Astrocyte of the cerebellum (primary cell): ENCODE measurements around the gene TMEM238L.

ENCODE experiments used
- DNase-seq: peaks from one replicate; pipeline ENCODE4 v3.0.0-alpha.2; 2011; ENCODE audit warnings: low read depth
- H3K4me3 ChIP-seq: 2 replicates; pipeline ENCODE4 v1.5.1; 2011; ENCODE audit warnings: mild to moderate bottlenecking, low read depth, low read length, moderate library complexity
- in situ Hi-C: cut with HindIII; loops from 2 replicates; pipeline ENCODE4 v1.10.0; 2017; ENCODE audit warnings: low sequenced_read_pairs
- TF ChIP-seq, protein P1 (sequence below): IDR thresholded peaks from 2 replicates; pipeline ENCODE4 v1.5.1; 2012; ENCODE audit warnings: low read length, low read depth, moderate library complexity, mild to moderate bottlenecking; ENCODE audit errors: missing control alignments

Gene TMEM238L

DNA sequence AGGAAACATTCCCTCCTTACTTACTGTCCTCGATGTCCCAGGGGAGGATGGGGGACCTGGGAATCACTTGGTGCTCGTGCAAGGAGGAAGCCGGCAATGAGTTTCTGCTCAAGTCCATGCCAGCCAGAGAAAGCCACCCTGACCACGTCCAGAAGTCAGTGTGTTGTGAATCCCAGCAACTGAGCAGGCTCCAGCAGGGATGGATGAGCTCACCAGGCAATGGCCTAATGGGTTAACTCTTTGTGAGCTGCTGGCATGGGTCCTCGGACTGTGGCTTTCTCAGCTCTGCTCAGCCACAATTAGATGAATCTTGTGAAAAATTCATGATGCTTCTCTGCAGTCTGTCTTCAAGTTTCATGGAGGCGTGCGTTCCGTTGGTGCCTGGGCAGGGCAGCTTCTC lies 34.0 kb upstream of the TMEM238L start, which contains the start of gene PIRT:
Gene PIRT, minus strand, starts transcription at position 167 of the 400 bp plus-strand sequence. CDS start 12,442 bp downstream, outside the sequence.
- in situ Hi-C loops, result no loop called here
- no peak within 1 kb of the TSS for H3K4me3 ChIP-seq
- no peak for DNase-seq
- TF ChIP-seq, protein P1, sequence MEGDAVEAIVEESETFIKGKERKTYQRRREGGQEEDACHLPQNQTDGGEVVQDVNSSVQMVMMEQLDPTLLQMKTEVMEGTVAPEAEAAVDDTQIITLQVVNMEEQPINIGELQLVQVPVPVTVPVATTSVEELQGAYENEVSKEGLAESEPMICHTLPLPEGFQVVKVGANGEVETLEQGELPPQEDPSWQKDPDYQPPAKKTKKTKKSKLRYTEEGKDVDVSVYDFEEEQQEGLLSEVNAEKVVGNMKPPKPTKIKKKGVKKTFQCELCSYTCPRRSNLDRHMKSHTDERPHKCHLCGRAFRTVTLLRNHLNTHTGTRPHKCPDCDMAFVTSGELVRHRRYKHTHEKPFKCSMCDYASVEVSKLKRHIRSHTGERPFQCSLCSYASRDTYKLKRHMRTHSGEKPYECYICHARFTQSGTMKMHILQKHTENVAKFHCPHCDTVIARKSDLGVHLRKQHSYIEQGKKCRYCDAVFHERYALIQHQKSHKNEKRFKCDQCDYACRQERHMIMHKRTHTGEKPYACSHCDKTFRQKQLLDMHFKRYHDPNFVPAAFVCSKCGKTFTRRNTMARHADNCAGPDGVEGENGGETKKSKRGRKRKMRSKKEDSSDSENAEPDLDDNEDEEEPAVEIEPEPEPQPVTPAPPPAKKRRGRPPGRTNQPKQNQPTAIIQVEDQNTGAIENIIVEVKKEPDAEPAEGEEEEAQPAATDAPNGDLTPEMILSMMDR, result no peak

DNA sequence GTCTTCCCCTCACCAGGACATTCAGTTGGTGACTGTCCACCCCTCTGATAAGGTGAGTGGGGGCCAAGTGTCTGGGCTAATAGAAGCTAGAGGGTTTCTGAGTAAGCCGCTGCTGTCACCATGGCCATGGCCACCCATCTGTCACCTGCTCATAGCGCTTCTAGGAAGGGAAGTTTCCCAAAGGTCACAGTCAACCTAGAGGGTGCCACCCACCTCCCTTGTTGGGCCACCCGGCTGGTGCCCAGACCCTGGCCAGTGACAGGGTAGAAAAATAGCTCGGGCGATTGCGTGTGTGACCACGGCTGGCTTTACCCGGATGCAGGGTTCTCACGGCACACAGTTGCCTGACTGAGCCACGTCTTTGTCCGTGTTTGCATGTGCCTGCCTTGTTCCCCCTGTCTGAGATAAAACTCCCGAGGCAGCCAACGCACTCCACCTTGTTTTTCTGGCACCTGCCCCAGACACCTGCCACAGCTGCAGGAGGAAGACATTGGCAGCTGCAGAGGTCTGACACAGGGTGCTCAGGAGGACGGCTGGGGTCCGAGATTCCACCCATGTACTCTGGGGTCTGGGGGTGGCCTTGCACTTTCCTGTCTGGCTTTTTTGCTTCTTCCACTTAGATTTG lies 33.2 kb upstream of the TMEM238L start:
- H3K4me3 ChIP-seq, result no peak overlapping the region
- no peak for DNase-seq
- in situ Hi-C loops, result no loop called here
- TF ChIP-seq, protein P1, result no peak

DNA sequence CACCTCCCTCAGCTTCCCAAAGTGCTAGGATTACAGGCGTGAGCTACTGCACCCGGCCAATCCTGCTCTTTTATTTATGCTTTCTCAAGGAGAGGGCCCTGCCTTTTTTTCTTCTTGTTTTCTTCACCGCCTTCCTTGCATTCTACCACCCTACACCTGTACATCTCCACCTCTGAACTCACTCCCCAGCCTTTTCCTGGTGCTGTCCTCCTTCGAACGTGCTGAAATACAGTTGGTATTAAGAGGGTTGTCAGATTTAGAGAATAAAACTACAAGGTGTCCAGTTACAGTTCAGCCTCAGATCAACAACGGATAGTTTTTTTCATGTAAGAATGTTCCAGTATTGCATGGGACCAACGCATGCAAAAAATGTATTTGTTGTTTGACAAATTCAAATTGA lies 32.2 kb upstream of the TMEM238L start:
- H3K4me3 ChIP-seq, result no peak overlapping the region
- TF ChIP-seq, protein P1, result no peak
- DNase-seq, result no peak
- in situ Hi-C loops, result no loop called here

DNA sequence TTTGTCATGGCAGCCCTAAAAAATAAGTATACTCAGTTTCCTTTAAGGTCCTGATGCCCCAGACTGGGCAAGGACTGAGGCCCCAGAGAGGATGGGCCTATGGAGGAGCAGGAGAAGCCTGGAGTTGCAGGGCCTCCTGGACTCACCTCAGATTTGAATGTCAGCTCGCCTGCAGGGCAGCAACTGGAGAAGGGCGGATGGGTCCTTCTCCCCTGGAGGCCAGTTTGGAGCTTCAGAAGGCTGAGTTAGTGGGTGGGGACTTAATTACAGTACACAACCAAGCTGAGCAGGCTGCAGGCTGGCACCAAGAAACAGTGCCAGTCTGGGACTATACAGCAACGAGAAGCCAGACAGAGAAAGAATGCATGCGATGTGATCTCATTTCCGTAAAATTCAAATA lies 27.8 kb upstream of the TMEM238L start:
- no peak for DNase-seq
- TF ChIP-seq, protein P1, result no peak
- H3K4me3 ChIP-seq, result no peak overlapping the region
- in situ Hi-C loops, result no loop called here

DNA sequence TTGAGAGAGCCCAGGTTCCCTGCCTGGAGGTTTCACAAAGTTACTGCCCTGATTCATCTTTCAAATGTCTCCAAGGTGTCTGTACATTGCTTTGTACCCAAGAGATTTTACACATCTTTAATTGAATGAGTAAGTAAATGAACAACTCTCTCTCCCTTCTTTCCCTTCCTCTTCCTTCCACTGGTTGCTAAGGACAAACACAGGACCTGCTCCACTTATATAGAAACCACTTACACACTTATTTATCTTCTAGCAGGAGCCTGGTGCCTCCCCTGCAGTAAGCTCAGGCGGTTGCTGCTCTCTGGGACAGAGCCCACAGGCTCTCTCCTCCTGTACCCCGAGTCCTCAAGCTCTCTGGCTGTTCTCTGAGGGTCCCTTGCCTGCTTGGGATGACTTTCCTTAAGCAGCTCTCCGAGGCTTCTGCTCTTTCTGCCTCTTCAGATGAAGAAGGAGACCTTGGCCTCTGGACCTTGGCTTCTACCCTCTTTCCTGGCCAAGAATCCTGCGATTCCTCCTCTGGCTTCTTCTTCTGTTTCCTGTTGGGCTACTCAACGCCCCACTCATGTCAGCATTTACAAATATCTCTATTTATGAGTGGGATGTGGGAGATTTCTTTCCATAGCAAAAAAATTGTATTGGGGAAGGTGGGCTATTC lies 24.1 kb upstream of the TMEM238L start:
- in situ Hi-C loops, result no loop called here
- DNase-seq, result no peak
- no peak overlapping the region for H3K4me3 ChIP-seq
- TF ChIP-seq, protein P1, result no peak

DNA sequence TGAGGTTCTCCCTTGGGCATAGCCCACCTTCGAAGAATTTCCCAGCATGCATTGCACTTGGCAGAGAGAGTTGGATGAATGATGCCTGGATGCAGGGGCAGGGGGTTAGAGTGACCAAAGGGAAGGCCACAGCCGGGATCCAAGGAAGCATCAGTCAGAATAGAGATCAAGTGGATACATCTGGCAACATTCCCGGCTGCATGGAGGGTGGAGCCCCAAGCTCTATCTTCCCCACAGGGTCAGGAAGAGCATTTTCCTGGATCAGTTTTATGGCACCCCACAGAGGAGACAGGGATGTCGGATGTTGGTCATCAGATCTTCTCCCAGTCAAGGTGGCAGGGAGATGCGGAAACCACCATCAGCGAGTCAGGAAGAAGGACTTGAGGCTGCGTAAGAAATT lies 21.0 kb upstream of the TMEM238L start:
- DNase-seq, result no peak
- TF ChIP-seq, protein P1, result no peak
- in situ Hi-C loops, result no loop called here

More for the DNA sequence above, 21.0 kb upstream of the TMEM238L start:
- no peak overlapping the region for H3K4me3 ChIP-seq
